IPS-15b (cell line): ENCODE measurements around the gene XRCC4.
"Not testable (repeated sequence)": the region's sequence is repeated elsewhere in the genome, so short reads cannot be mapped to it uniquely, and the experiment has no call there.

ENCODE experiments used
- H3K27me3 ChIP-seq: one replicate; pipeline ENCODE4 v1.6.1; 2013; ENCODE audit warnings: low read length; ENCODE audit not compliant: control insufficient read depth, insufficient read depth
- H3K36me3 ChIP-seq: one replicate; pipeline ENCODE4 v1.6.1; 2013; ENCODE audit warnings: low read length; ENCODE audit not compliant: control insufficient read depth, insufficient read depth
- H3K4me1 ChIP-seq: one replicate; pipeline ENCODE4 v1.6.1; 2013; ENCODE audit warnings: mild to moderate bottlenecking, low read length; ENCODE audit not compliant: control insufficient read depth, insufficient read depth
- H3K4me3 ChIP-seq: one replicate; pipeline ENCODE4 v1.5.1; 2013; ENCODE audit warnings: low read depth, low read length
- H3K9ac ChIP-seq: one replicate; pipeline ENCODE4 v1.6.1; 2013; ENCODE audit warnings: low read depth, mild to moderate bottlenecking, low read length
- H3K9me3 ChIP-seq: one replicate; pipeline ENCODE4 v1.6.1; 2013; ENCODE audit warnings: mild to moderate bottlenecking, low read length; ENCODE audit not compliant: control insufficient read depth, insufficient read depth

Gene XRCC4

DNA sequence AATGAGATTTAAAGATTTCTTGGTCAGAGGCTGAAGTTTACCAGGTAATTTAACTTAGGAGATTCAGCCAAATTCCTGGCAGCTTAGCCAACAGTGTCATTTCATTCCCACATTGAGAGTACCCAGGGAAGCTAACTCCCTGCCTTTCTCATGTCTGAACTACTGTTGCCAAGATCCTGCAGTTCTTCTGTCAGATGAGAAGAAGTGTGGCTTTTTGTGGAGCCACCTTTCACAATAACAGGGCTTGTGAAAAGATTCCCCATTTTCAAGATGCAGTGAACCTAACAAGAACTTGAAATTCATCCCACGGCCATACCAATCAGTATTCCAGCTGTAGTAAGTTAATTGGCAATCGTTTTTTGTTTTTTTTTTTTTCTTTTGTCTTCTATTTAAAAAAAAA, 176.4 kb downstream of the XRCC4 start:
- Histone ChIP-seq H3K36me3 (no peaks in the 10 kb centered on the region), H3K9ac (no peak overlapping the region), H3K27me3 (no peaks in the 10 kb centered on the region), H3K4me1 (no peaks in the 10 kb centered on the region), H3K9me3 (no peaks in the 10 kb centered on the region), H3K4me3 (no peak overlapping the region)

DNA sequence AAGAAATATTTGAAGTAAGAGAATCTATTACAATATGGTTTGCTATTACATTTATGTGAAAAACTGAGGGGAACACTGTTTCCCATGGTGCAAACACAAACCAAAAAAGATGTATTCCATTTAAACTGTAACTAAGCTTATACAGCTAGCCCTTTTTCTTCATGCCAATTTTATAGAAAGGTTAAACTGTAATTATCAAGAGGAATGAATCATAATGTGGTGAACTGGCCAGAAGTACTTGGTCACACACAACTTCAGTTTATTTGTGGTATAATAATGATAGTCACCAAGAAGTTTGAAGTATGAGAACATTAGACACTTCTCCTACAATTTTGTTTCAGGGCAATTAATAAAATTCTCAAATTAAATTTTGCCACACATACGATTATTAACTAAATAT, 177.9 kb downstream of the XRCC4 start:
- H3K36me3 ChIP-seq, result no peaks in the 10 kb centered on the region
- H3K27me3 ChIP-seq, result no peaks in the 10 kb centered on the region
- H3K9me3 ChIP-seq, result no peaks in the 10 kb centered on the region
- no peak overlapping the region for H3K4me3 ChIP-seq
- H3K4me1 ChIP-seq, result no peaks in the 10 kb centered on the region
- H3K9ac ChIP-seq, result no peak overlapping the region

DNA sequence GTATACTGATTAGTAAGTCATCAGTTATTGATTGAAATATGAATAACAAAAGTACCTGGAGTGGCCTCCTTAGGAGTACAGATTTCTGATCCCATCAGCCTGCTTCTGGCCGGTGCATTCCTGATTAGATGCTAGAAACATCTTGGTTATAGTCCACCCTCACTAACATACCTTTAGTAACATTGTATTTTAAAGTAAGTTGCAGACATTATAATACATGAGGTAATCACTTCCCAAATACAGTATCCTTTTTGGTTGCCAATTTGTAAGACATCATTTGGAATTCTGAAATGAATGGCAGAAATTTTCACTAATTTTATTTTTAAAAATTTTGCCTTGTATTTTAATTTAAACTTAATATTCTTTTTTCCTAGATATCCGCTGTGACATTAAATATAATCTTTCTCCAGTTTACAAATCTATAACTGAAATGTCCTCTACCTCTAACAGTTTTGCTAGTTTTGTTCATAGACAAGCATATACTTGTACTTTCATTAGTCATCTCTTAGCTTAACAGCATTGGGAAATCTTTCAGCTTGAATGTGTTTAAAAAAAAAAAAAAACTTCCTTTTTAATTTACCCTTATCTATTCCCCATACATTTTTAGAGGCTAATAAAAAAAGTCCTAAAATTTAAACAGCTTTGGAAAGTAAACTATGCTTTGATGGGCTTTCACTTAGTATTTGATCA, 178.9 kb downstream of the XRCC4 start:
- Histone ChIP-seq H3K36me3 (no peaks in the 10 kb centered on the region), H3K4me3 (no peak overlapping the region), H3K9me3 (no peaks in the 10 kb centered on the region), H3K4me1 (no peaks in the 10 kb centered on the region), H3K27me3 (no peaks in the 10 kb centered on the region), H3K9ac (no peak overlapping the region)

DNA sequence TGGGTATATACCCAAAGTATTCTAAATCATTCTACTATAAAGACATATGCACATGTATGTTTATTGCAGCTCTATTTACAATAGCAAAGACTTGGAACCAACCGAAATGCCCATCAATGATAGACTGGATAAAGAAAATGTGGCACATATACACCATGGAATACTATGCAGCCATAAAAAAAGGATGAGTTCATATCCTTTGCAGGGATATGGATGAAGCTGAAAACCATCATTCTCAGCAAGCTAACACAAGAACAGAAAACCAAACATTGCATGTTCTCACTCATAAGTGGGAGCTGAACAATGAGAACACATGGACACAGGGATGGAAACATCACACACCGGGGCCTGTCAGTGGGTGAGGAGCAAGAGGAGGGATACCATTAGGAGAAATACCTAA, 180.3 kb downstream of the XRCC4 start:
- not testable (repeated sequence) for H3K27me3 ChIP-seq, H3K4me3 ChIP-seq, H3K36me3 ChIP-seq, H3K9ac ChIP-seq, H3K9me3 ChIP-seq, H3K4me1 ChIP-seq

DNA sequence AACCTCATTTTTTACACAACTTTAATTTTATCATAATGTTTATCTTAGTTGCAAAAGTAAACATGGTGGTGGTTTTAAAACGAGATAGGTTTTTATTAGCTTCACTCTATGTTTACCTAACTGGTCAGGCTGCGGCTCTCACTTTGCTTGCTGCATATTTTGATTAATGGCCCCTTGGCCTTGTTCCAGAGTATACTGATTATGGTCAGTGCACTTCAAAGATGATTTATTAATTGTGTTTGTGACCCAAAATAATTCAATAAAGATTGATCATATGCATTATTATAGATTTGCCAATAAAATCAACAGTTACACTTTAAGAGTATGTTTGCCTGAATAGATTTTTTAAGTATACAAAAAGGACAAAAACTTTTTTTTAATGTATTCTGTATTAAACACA, 188.0 kb downstream of the XRCC4 start:
- Histone ChIP-seq H3K4me1 (no peaks in the 10 kb centered on the region), H3K4me3 (no peak overlapping the region), H3K9me3 (no peaks in the 10 kb centered on the region), H3K9ac (no peak overlapping the region), H3K36me3 (no peaks in the 10 kb centered on the region), H3K27me3 (no peaks in the 10 kb centered on the region)

DNA sequence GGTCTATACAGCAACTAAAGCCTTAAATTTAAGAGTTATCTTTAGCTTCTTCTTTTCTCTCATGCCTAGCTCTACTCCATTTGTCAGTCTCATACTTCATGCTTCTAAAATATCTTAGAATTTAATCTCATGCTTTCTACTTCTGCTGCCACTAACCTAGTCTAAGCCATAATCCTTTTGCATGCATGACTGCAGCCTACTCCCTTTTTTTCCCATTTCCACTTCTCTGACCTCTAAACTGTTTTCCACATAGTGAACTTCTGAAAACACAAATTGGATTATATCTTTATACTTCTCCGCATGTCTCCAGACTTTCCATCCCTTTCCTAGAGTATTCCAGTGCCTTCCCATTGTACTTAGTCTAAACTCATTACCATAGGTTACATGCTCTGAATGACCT, 193.0 kb downstream of the XRCC4 start:
- Histone ChIP-seq H3K9ac (no peak overlapping the region), H3K4me3 (no peak overlapping the region), H3K36me3 (no peaks in the 10 kb centered on the region), H3K4me1 (no peaks in the 10 kb centered on the region), H3K27me3 (no peaks in the 10 kb centered on the region), H3K9me3 (no peaks in the 10 kb centered on the region)

GRCh38 chr5:83277154-83277553, 199.8 kb downstream of the XRCC4 start:
- H3K27me3 ChIP-seq, result no peaks in the 10 kb centered on the region
- H3K9me3 ChIP-seq, result no peaks in the 10 kb centered on the region
- no peak overlapping the region for H3K9ac ChIP-seq
- H3K4me1 ChIP-seq, result no peaks in the 10 kb centered on the region
- H3K4me3 ChIP-seq, result no peak overlapping the region
- H3K36me3 ChIP-seq, result no peaks in the 10 kb centered on the region

GRCh38 chr5:83277953-83278352, 200.6 kb downstream of the XRCC4 start:
- H3K4me1 ChIP-seq, result no peaks in the 10 kb centered on the region
- H3K36me3 ChIP-seq, result no peaks in the 10 kb centered on the region
- no peak overlapping the region for H3K4me3 ChIP-seq
- H3K9me3 ChIP-seq, result no peaks in the 10 kb centered on the region
- H3K27me3 ChIP-seq, result no peaks in the 10 kb centered on the region
- H3K9ac ChIP-seq, result no peak overlapping the region

DNA sequence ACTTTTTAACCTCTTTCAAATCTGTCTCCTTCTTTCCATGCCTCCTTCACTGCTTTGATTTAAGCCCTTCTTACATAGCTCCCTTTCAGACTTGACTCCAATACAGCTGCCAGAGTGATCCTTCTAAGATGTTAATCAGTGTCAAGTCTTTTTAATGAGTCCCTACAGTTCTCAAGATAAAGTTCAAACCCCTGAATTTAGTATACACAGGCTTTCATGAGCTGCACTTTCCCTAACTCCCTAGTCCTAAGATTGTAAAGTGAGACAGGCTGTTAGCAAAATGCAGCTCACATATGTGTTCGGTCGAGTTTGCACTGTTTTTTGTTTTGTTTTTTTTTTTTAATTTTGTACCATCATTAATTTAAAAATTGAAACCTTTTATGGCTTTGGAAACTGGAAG, 203.8 kb downstream of the XRCC4 start:
- H3K9me3 ChIP-seq, result no peaks in the 10 kb centered on the region
- H3K27me3 ChIP-seq, result no peaks in the 10 kb centered on the region
- no peaks in the 10 kb centered on the region for H3K36me3 ChIP-seq
- H3K4me1 ChIP-seq, result no peaks in the 10 kb centered on the region
- H3K9ac ChIP-seq, result no peak overlapping the region
- no peak overlapping the region for H3K4me3 ChIP-seq

DNA sequence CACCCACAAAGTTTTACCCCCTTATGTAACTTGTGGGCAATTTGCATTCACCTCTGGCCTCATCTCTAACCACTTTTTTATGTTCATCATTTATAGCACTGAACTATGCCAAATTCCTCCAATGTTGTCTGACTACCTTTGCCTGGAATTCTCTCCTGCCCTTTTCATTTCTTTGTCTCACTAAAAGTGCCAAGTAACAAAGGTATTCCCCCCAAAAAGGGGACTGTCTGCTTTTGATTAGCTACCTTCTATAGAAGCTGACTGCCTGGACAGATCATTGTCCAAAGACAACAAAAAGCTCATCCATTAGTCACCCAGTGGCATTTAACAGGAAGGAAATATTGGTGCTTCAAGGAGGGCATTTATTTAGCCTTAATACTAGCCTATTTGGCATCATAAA, 204.3 kb downstream of the XRCC4 start:
- H3K27me3 ChIP-seq, result no peaks in the 10 kb centered on the region
- no peaks in the 10 kb centered on the region for H3K9me3 ChIP-seq
- H3K4me1 ChIP-seq, result no peaks in the 10 kb centered on the region
- no peak overlapping the region for H3K9ac ChIP-seq
- no peak overlapping the region for H3K4me3 ChIP-seq
- H3K36me3 ChIP-seq, result no peaks in the 10 kb centered on the region

GRCh38 chr5:83283761-83284160, 206.4 kb downstream of the XRCC4 start:
- Histone ChIP-seq H3K4me3 (no peak overlapping the region), H3K9me3 (no peaks in the 10 kb centered on the region), H3K9ac (no peak overlapping the region), H3K36me3 (no peaks in the 10 kb centered on the region), H3K27me3 (no peaks in the 10 kb centered on the region), H3K4me1 (no peaks in the 10 kb centered on the region)

DNA sequence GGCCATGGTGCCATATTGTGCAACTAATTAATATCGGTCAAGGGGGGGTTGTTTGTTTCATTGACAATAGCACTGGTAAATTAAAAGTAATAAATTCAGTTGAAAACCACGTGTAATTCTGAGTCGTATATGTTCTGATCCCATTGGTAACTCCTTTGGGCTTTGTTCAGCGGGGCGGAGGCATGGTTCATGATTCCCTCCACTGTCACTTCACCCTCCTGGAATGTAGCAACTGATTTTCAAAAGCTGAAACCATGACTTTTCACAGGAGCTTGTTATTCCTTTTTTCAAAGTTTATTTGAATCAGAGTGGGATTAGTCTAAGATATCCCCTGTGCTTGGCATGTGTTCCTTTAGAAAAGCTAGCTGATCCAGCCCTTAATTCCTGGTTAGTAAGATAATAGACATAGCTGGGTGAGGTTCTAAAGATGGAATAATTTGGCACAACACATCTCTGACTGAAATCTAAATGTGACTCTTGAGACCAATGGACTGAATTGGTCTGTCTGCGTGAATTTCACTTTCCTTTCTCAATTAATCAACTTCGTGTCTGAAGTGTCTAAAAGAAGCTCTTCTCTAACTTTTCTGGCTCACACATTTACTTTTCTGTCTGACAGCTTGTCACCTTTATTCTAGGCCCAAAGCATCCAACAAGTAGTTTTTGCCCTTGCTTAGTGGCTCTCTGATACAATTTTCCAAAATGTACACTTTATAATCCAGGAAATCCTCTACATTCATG, 208.5 kb downstream of the XRCC4 start:
- H3K9ac ChIP-seq, result no peak overlapping the region
- H3K9me3 ChIP-seq, result no peaks in the 10 kb centered on the region
- H3K27me3 ChIP-seq, result no peaks in the 10 kb centered on the region
- H3K36me3 ChIP-seq, result no peaks in the 10 kb centered on the region
- H3K4me3 ChIP-seq, result no peak overlapping the region
- H3K4me1 ChIP-seq, result peaks cover 4% of the 10 kb centered on the region
